NB4 (cell line): ENCODE results near the gene CTIF.

Experiments
- MAX ChIP-seq: IDR thresholded peaks from 2 replicates; pipeline ENCODE4 v1.6.1; 2011; ENCODE audit warnings: low read depth, low read length
- MYC ChIP-seq: IDR thresholded peaks from 2 replicates; pipeline ENCODE4 v1.6.1; 2011; ENCODE audit warnings: low read depth, low read length
- POLR2A ChIP-seq: IDR thresholded peaks from 2 replicates; pipeline ENCODE4 v1.6.1; 2011; ENCODE audit warnings: mild to moderate bottlenecking; ENCODE audit not compliant: insufficient read length; ENCODE audit errors: extremely low read depth
- TF ChIP-seq, protein P1 (sequence below): IDR thresholded peaks from one replicate; pipeline ENCODE4 v1.5.1; 2012; ENCODE audit warnings: low read depth, low read length

DNA sequence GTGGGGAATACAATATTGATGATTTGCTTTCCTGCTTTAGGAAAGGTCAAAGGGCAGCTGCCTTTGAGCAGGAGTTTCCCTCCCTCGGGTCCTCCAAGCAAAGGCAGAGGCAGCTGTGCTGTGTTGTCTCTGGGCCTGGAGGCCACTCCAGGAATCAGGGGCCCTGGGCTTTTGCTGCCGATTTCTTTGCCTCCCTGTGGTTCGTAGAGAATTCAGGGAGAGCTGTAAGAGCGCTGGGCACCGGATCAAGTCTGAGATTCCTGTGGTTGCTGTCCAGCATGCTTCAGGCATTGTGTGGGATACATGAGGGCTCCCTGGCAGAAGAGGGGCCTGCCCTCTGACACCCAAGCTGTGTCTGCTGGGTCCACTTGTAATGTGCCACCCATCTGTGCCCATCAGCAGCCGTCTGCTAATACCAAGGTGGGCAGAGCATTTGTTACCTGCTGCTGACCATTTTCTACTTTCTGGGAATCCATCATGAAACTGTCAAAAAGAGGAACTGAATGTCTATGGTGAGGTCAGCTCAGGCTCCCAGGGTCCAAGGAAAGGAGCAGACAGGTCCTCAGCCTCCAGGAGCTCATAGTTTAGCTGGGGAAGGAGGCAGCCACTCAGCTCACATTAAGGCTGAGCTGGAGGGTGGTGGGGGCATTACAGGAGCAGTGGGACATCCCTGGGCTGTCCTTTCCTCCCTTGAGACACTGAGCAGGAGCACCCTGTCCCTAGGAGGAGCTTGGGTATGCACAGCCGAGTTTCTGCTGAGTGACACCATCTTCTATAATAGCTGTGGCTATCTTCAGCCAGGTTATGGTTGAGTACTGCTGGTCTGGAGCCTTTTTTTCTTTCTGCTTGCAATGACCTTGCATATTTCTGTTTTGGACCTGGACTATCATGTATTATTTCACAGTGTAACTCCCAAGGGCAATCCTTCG lies 68.5 kb downstream of the CTIF start:
- no peak for TF ChIP-seq POLR2A
- TF ChIP-seq, protein P1, sequence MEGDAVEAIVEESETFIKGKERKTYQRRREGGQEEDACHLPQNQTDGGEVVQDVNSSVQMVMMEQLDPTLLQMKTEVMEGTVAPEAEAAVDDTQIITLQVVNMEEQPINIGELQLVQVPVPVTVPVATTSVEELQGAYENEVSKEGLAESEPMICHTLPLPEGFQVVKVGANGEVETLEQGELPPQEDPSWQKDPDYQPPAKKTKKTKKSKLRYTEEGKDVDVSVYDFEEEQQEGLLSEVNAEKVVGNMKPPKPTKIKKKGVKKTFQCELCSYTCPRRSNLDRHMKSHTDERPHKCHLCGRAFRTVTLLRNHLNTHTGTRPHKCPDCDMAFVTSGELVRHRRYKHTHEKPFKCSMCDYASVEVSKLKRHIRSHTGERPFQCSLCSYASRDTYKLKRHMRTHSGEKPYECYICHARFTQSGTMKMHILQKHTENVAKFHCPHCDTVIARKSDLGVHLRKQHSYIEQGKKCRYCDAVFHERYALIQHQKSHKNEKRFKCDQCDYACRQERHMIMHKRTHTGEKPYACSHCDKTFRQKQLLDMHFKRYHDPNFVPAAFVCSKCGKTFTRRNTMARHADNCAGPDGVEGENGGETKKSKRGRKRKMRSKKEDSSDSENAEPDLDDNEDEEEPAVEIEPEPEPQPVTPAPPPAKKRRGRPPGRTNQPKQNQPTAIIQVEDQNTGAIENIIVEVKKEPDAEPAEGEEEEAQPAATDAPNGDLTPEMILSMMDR: no peak
- no peak for TF ChIP-seq MAX
- TF ChIP-seq MYC: no peak
